Measurements from ENCODE around the gene IGSF9B.
A peak's percentile ranks its signal among the peaks of the same experiment; 100 is the strongest.
"Not testable (repeated sequence)": the region's sequence is repeated elsewhere in the genome, so short reads cannot be mapped to it uniquely, and the experiment has no call there.

The IGSF9B gene

DNA sequence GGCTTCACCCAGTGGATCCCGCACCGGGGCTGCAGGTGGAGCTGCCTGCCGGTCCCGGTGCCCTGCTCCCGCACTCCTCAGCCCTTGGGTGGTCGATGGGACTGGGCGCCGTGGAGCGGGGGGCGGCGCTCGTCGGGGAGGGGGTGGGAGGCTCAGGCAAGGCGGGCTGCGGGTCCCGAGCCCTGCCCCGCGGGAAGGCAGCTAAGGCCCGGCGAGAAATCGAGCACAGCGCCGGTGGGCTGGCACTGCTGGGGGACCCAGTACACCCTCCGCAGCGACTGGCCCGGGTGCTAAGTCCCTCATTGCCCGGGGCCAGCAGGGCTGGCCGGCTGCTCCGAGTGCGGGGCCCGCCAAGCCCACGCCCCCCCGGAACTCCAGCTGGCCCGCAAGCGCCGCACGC lies 46.1 kb upstream of the IGSF9B start:
- not testable (repeated sequence) for H3K9me3 ChIP-seq (replicated peaks in 1 of 2; ENCODE audit: control insufficient read depth in 2 of 2, insufficient read depth in 1 of 2, low read depth in 1 of 2, low read length in 2 of 2); H3K14ac ChIP-seq (ENCODE audit: low read length); H2AK5ac ChIP-seq (ENCODE audit: low read depth, low read length); H3K4me2 ChIP-seq (ENCODE audit: insufficient read depth, low read length, poor library complexity, severe bottlenecking); H3K23ac ChIP-seq (ENCODE audit: low read depth, low read length, poor library complexity); H3K4me3 ChIP-seq (ENCODE audit: low read length in 2 of 2); H3K18ac ChIP-seq (ENCODE audit: low read length); H3K4me1 ChIP-seq (ENCODE audit: control insufficient read depth in 2 of 2, insufficient read depth in 1 of 2, low read depth in 1 of 2, low read length in 2 of 2); H3K9ac ChIP-seq (ENCODE audit: low read depth, low read length, poor library complexity); H2BK12ac ChIP-seq (ENCODE audit: low read length); DNase-seq (ENCODE audit: low spot score); H2AFZ ChIP-seq (ENCODE audit: low read length); H4K91ac ChIP-seq (ENCODE audit: low read depth, low read length, poor library complexity); H2BK15ac ChIP-seq (ENCODE audit: low read length); H3K27me3 ChIP-seq (ENCODE audit: control insufficient read depth in 3 of 3, insufficient read depth in 3 of 3, low read depth in 1 of 3, low read length in 3 of 3); H3K4ac ChIP-seq (ENCODE audit: low read length); H4K8ac ChIP-seq (ENCODE audit: low read depth, low read length); H3K27ac ChIP-seq (replicated peaks; ENCODE audit: low read length); H3K79me1 ChIP-seq (ENCODE audit: low read depth, low read length); H3K36me3 ChIP-seq (replicated peaks in 1 of 2; ENCODE audit: control insufficient read depth in 2 of 2, insufficient read depth in 2 of 2, low read length in 2 of 2); H2BK120ac ChIP-seq (ENCODE audit: low read depth, low read length); H2BK5ac ChIP-seq (ENCODE audit: low read length)
- WGBS, 2 donors (ENCODE audit: extremely low coverage in 2 of 2, insufficient read length in 2 of 2, insufficient replicate concordance in 1 of 2), result no CpG with 5 or more reads among the region's 37 CpGs

DNA sequence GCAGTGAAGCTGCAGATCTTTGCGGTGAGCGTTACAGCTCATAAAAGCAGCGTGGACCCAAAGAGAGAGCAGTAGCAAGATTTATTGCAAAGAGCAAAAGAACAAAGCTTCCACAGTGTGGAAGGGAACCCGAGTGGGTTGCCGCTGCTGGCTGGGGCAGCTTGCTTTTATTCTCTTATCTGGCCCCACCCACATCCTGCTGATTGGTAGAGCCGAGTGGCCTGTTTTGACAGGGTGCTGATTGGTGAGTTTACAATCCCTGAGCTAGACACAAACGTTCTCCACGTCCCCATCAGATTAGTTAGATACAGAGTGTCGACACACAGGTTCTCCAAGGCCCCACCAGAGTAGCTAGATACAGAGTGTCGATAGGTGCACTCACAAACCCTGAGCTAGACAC lies 45.6 kb upstream of the IGSF9B start:
- H2BK12ac ChIP-seq (ENCODE audit: low read length); H3K9me3 ChIP-seq (replicated peaks in 1 of 2; ENCODE audit: control insufficient read depth in 2 of 2, insufficient read depth in 1 of 2, low read depth in 1 of 2, low read length in 2 of 2); H2AK5ac ChIP-seq (ENCODE audit: low read depth, low read length); H3K27ac ChIP-seq (replicated peaks; ENCODE audit: low read length); H2BK120ac ChIP-seq (ENCODE audit: low read depth, low read length); H3K4me1 ChIP-seq (ENCODE audit: control insufficient read depth in 2 of 2, insufficient read depth in 1 of 2, low read depth in 1 of 2, low read length in 2 of 2); H3K4ac ChIP-seq (ENCODE audit: low read length); H3K4me3 ChIP-seq (ENCODE audit: low read length in 2 of 2); H3K14ac ChIP-seq (ENCODE audit: low read length); H2BK5ac ChIP-seq (ENCODE audit: low read length); H2AFZ ChIP-seq (ENCODE audit: low read length); H3K79me1 ChIP-seq (ENCODE audit: low read depth, low read length); H4K91ac ChIP-seq (ENCODE audit: low read depth, low read length, poor library complexity); H3K23ac ChIP-seq (ENCODE audit: low read depth, low read length, poor library complexity); DNase-seq (ENCODE audit: low spot score); H3K9ac ChIP-seq (ENCODE audit: low read depth, low read length, poor library complexity); H4K8ac ChIP-seq (ENCODE audit: low read depth, low read length); H3K27me3 ChIP-seq (ENCODE audit: control insufficient read depth in 3 of 3, insufficient read depth in 3 of 3, low read depth in 1 of 3, low read length in 3 of 3); H3K18ac ChIP-seq (ENCODE audit: low read length); H3K4me2 ChIP-seq (ENCODE audit: insufficient read depth, low read length, poor library complexity, severe bottlenecking); H2BK15ac ChIP-seq (ENCODE audit: low read length); H3K36me3 ChIP-seq (replicated peaks in 1 of 2; ENCODE audit: control insufficient read depth in 2 of 2, insufficient read depth in 2 of 2, low read length in 2 of 2): not testable (repeated sequence)
- WGBS, 2 donors (ENCODE audit: extremely low coverage in 2 of 2, insufficient read length in 2 of 2, insufficient replicate concordance in 1 of 2), result no CpG with 5 or more reads among the region's 10 CpGs

DNA sequence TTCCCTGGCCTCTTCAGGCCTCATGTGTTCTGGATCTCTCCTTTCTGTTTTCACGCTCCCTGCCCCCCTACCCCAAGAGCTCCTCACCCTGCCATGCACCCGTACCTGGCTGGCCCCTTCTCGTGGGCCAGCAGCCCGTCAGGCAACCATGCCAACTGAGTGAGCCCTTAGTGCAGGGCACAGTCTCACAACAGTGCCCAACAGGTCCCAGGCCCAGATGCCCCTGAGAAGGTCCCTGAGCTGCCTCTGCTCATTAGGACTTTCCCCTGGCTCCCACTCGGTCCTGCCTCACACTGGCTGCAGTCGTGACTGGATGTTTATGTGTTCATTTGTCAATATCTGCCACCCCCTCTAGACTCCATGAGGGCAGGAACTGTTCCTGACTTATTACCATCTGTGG lies 44.8 kb upstream of the IGSF9B start:
- WGBS, 2 donors (ENCODE audit: extremely low coverage in 2 of 2, insufficient read length in 2 of 2, insufficient replicate concordance in 1 of 2), result no CpG with 5 or more reads among the region's 6 CpGs
- Histone ChIP-seq H2AFZ (ENCODE audit: low read length) (no peak overlapping the region), H3K4me1 (ENCODE audit: control insufficient read depth in 2 of 2, insufficient read depth in 1 of 2, low read depth in 1 of 2, low read length in 2 of 2) (no peaks in the 10 kb centered on the region), H3K4me2 (ENCODE audit: insufficient read depth, low read length, poor library complexity, severe bottlenecking) (no peak overlapping the region), H2BK15ac (ENCODE audit: low read length) (no peak overlapping the region), H3K18ac (ENCODE audit: low read length) (peak overlapping the region; percentile 38), H3K9ac (ENCODE audit: low read depth, low read length, poor library complexity) (peak overlapping the region; percentile 60), H4K8ac (ENCODE audit: low read depth, low read length) (no peak overlapping the region), H3K23ac (ENCODE audit: low read depth, low read length, poor library complexity) (peak overlapping the region; percentile 80), H2BK5ac (ENCODE audit: low read length) (peak overlapping the region; percentile 66), H2AK5ac (ENCODE audit: low read depth, low read length) (peak overlapping the region; percentile 63), H3K27me3 (ENCODE audit: control insufficient read depth in 3 of 3, insufficient read depth in 3 of 3, low read depth in 1 of 3, low read length in 3 of 3) (no peaks in the 10 kb centered on the region), H2BK12ac (ENCODE audit: low read length) (no peak overlapping the region), H3K36me3 (replicated peaks in 1 of 2; ENCODE audit: control insufficient read depth in 2 of 2, insufficient read depth in 2 of 2, low read length in 2 of 2) (no peaks in the 10 kb centered on the region), H3K14ac (ENCODE audit: low read length) (no peak overlapping the region), H3K4me3 (ENCODE audit: low read length in 2 of 2) (no peak overlapping the region), H2BK120ac (ENCODE audit: low read depth, low read length) (peak overlapping the region; percentile 72), H3K79me1 (ENCODE audit: low read depth, low read length) (no peaks in the 10 kb centered on the region), H3K27ac (replicated peaks; ENCODE audit: low read length) (no peak overlapping the region), H4K91ac (ENCODE audit: low read depth, low read length, poor library complexity) (peak overlapping the region; percentile 85), H3K9me3 (replicated peaks in 1 of 2; ENCODE audit: control insufficient read depth in 2 of 2, insufficient read depth in 1 of 2, low read depth in 1 of 2, low read length in 2 of 2) (peaks cover 0 to 1% of the 10 kb centered on the region in 2 donors), H3K4ac (ENCODE audit: low read length) (peak overlapping the region; percentile 89)
- DNase-seq (ENCODE audit: low spot score), result no peak

DNA sequence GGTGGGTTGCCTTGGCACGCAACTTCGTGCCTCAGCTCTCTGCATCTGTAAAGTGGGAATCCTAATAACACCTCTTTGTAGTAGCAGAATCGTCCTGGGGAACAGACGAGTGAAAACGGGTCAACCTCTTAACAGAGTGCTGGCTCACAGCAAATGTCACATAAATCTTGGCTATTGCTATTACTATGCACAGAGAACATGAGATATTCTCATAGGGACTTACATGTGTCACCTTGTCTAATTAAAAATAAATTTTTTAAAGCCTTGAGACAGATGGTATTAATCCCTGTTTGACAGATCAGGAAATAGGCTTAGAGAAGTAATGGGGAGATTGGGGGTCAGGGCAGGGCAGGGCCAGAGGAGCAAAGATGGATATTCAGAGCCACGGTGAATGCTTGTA lies 44.3 kb upstream of the IGSF9B start:
- Histone ChIP-seq H3K4me1 (ENCODE audit: control insufficient read depth in 2 of 2, insufficient read depth in 1 of 2, low read depth in 1 of 2, low read length in 2 of 2) (no peaks in the 10 kb centered on the region), H3K14ac (ENCODE audit: low read length) (no peak overlapping the region), H3K9ac (ENCODE audit: low read depth, low read length, poor library complexity) (peak overlapping the region; percentile 60), H3K18ac (ENCODE audit: low read length) (no peak overlapping the region), H3K23ac (ENCODE audit: low read depth, low read length, poor library complexity) (no peak overlapping the region), H2AK5ac (ENCODE audit: low read depth, low read length) (peak overlapping the region; percentile 63), H2BK120ac (ENCODE audit: low read depth, low read length) (no peak overlapping the region), H2AFZ (ENCODE audit: low read length) (no peak overlapping the region), H3K79me1 (ENCODE audit: low read depth, low read length) (no peaks in the 10 kb centered on the region), H2BK5ac (ENCODE audit: low read length) (peak overlapping the region; percentile 66), H3K27me3 (ENCODE audit: control insufficient read depth in 3 of 3, insufficient read depth in 3 of 3, low read depth in 1 of 3, low read length in 3 of 3) (no peaks in the 10 kb centered on the region), H4K8ac (ENCODE audit: low read depth, low read length) (no peak overlapping the region), H3K9me3 (replicated peaks in 1 of 2; ENCODE audit: control insufficient read depth in 2 of 2, insufficient read depth in 1 of 2, low read depth in 1 of 2, low read length in 2 of 2) (peaks cover 0 to 1% of the 10 kb centered on the region in 2 donors), H3K27ac (replicated peaks; ENCODE audit: low read length) (no peak overlapping the region), H2BK15ac (ENCODE audit: low read length) (no peak overlapping the region), H3K4ac (ENCODE audit: low read length) (no peak overlapping the region), H3K4me2 (ENCODE audit: insufficient read depth, low read length, poor library complexity, severe bottlenecking) (no peak overlapping the region), H2BK12ac (ENCODE audit: low read length) (no peak overlapping the region), H4K91ac (ENCODE audit: low read depth, low read length, poor library complexity) (no peak overlapping the region), H3K4me3 (ENCODE audit: low read length in 2 of 2) (no peak overlapping the region), H3K36me3 (replicated peaks in 1 of 2; ENCODE audit: control insufficient read depth in 2 of 2, insufficient read depth in 2 of 2, low read length in 2 of 2) (no peaks in the 10 kb centered on the region)
- DNase-seq (ENCODE audit: low spot score), result no peak
- no CpG with 5 or more reads among the region's 6 CpGs for WGBS, 2 donors (ENCODE audit: extremely low coverage in 2 of 2, insufficient read length in 2 of 2, insufficient replicate concordance in 1 of 2)
